ENCODE data around the gene KCNAB3.

KCNAB3 gene

DNA sequence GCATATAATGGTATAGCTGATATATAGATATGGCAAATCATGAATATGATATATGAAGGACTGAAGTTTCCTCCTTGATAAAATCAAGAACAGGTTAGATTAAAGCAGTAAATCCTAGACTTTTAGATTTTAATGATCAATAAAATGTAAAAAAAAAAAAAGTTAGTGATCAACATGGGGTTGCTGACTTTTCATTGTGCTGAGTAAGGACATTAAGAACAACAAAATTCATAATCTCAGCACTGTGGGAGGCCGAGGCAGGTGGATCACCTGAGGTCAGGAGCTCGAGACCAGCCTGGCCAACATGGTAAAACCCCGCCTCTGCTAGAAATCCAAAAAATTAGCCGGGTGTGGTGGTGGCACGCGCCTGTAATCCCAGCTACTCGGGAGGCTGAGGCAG is 51.4 kb downstream of the KCNAB3 start:
- DNase-seq (ENCODE audit: low read depth): no peak

DNA sequence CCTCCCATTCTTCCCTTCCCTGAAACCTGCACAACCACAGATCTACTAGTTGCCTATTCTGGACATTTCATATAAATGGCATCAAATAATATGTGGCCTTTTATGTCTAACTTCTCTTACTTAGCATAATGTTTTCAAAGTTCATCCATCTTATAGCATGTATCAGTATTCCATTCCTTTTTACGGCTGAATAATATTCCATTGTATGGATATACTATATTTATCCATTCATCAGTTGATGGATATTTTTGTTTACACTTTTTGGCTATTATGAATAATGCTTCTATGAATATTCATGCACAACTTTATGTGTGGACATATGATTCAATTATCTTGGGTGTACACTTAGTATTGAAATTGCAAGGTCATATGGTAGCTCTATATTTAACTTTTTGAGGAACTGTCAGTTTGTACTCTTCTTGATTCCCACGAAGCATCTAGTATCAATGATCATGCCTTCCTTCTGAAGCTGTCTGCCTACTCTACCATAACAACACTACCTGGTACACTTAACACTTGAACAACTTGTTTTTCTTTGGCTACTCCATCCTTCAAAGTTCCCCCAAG is 53.8 kb downstream of the KCNAB3 start:
- no peak for DNase-seq (ENCODE audit: low read depth)

DNA sequence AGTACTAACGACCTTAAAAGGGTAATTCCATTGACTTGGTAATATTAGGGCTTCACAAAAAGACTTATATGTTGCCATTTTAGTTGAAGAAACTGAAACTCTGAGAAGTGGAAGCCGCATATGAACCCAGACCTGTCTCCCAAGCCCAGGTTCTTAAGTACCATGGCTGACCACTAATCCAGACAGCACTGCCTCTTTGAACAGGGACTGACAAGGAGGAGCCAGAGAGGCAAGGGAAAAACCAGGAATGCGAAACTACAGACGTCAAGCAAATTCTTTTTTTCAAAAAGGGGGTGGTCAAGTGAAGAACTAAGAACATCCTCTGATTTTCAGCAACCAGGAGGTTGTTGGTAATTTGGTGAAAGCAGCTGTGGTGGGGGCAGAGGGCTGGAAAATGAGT is 56.6 kb downstream of the KCNAB3 start:
- DNase-seq (ENCODE audit: low read depth): no peak

Measured in stimulated activated CD8-positive, alpha-beta memory T cell treated with anti-CD3 and anti-CD28 coated beads, Interleukin-15, amount 100 ng/mL, for 1 hour (primary cell).